OCI-LY3 (cell line): ENCODE measurements around the gene MPL.

ENCODE experiments used
- H2AFZ ChIP-seq: fragments of 200-600, 300-600 bp; shearing (Covaris generic); 2 replicates; pipeline ENCODE4 v1.6.0; 2014; ENCODE audit warnings: antibody characterized with exemption, low read depth, low read length
- H3K27ac ChIP-seq: fragments of 200-600, 300-600 bp; sonication (generic); 2 replicates; pipeline ENCODE4 v1.5.1; 2014; ENCODE audit warnings: mild to moderate bottlenecking, low read length, moderate library complexity, mixed read lengths
- H3K27me3 ChIP-seq: fragments of 200-600, 300-600 bp; sonication (generic); 2 replicates; pipeline ENCODE4 v1.6.1; 2014; ENCODE audit warnings: low read depth, low read length, mixed read lengths
- H3K36me3 ChIP-seq: fragments of 200-600, 300-600 bp; sonication (generic); replicated peaks from 2 replicates; pipeline ENCODE3; 2014; ENCODE audit warnings: low read depth, low read length, mixed read lengths
- H3K4me1 ChIP-seq: fragments of 300-600, 200-600 bp; sonication (generic); 2 replicates; pipeline ENCODE4 v1.6.1; 2014; ENCODE audit warnings: low read length, mixed read lengths
- H3K4me2 ChIP-seq: fragments of 200-600, 300-600 bp; sonication (generic); 2 replicates; pipeline ENCODE4 v1.6.1; 2014; ENCODE audit warnings: low read length, mixed read lengths
- H3K4me3 ChIP-seq: fragments of 300-600, 200-600 bp; sonication (generic); 2 replicates; pipeline ENCODE4 v1.5.1; 2014; ENCODE audit warnings: antibody characterized with exemption, mild to moderate bottlenecking, low read length, moderate library complexity
- H3K79me2 ChIP-seq: fragments of 300-600, 200-600 bp; shearing (Covaris generic); 2 replicates; pipeline ENCODE4 v1.6.1; 2014; ENCODE audit warnings: mild to moderate bottlenecking, low read length, mixed read lengths
- H3K9ac ChIP-seq: fragments of 300-600, 200-600 bp; shearing (Covaris generic); 2 replicates; pipeline ENCODE4 v1.6.0; 2014; ENCODE audit warnings: mild to moderate bottlenecking, low read length, moderate library complexity
- H3K9me3 ChIP-seq: fragments of 200-600, 300-600 bp; shearing (Covaris generic); 2 replicates; pipeline ENCODE4 v1.6.1; 2014; ENCODE audit warnings: low read length, mixed read lengths; ENCODE audit not compliant: insufficient read depth
- H4K20me1 ChIP-seq: fragments of 200-600, 300-600 bp; sonication (generic); 2 replicates; pipeline ENCODE4 v1.6.1; 2016; ENCODE audit warnings: low read length, mixed read lengths; ENCODE audit not compliant: insufficient read depth
- EZH2phosphoT487 ChIP-seq: fragments of 200-600 bp; shearing (Covaris generic); IDR thresholded peaks from 2 replicates; pipeline ENCODE4 v1.6.1; 2018; ENCODE audit warnings: antibody characterized with exemption, mixed run types, low read depth
- TF ChIP-seq, protein P1 (sequence below): fragments of 200-600, 300-600 bp; sonication (generic); IDR thresholded peaks from 2 replicates; pipeline ENCODE4 v1.5.1; 2014; ENCODE audit warnings: antibody characterized with exemption, low read length, low read depth

The MPL gene

DNA sequence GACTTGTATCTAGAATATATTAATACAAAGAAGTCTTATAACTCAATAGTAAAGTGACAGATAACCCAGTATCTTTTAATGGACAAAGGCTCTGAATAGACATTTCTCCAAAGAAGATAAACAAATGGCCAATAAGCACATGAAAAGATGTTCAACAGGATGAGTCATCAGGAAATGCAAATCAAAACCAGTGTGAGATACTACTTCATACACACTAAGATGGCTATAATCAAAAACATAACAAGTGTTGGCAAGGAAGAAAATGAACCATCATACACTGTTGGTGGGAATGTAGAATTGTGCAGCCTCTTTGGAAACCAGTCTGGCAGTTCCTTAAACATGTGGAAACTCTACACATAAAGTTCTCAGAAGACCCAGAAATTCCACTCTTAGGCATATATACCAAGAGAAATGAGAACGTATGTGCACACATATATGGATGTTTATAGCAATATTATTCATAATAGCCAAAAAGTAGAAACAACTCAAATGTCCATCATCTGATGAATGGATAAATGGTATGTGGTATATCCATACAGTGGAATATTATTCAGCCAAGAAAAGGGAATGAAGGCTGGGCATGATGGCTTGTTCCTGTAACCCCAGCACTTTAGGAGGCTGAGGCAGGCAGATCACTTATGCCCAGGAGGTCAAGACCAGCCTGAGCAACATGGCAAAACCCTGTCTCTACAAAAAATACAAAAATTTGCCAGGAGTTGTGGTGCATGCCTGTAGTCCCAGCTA, 9.9 kb upstream of the MPL start:
- Histone ChIP-seq H3K79me2 (no peaks in the 10 kb centered on the region), H3K4me3 (no peak overlapping the region), H3K9me3 (0 out of 2 replicates have a peak, but pooled peaks cover 3% of the 10 kb centered on the region), H3K36me3 (no peaks in the 10 kb centered on the region), H3K4me1 (no peaks in the 10 kb centered on the region), H4K20me1 (no peaks in the 10 kb centered on the region), H3K4me2 (no peak overlapping the region), H2AFZ (no peak overlapping the region), H3K9ac (no peak overlapping the region), H3K27ac (no peak overlapping the region), H3K27me3 (no peaks in the 10 kb centered on the region)
- TF ChIP-seq EZH2phosphoT487 = no peak
- TF ChIP-seq, protein P1, sequence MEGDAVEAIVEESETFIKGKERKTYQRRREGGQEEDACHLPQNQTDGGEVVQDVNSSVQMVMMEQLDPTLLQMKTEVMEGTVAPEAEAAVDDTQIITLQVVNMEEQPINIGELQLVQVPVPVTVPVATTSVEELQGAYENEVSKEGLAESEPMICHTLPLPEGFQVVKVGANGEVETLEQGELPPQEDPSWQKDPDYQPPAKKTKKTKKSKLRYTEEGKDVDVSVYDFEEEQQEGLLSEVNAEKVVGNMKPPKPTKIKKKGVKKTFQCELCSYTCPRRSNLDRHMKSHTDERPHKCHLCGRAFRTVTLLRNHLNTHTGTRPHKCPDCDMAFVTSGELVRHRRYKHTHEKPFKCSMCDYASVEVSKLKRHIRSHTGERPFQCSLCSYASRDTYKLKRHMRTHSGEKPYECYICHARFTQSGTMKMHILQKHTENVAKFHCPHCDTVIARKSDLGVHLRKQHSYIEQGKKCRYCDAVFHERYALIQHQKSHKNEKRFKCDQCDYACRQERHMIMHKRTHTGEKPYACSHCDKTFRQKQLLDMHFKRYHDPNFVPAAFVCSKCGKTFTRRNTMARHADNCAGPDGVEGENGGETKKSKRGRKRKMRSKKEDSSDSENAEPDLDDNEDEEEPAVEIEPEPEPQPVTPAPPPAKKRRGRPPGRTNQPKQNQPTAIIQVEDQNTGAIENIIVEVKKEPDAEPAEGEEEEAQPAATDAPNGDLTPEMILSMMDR = no peak

DNA sequence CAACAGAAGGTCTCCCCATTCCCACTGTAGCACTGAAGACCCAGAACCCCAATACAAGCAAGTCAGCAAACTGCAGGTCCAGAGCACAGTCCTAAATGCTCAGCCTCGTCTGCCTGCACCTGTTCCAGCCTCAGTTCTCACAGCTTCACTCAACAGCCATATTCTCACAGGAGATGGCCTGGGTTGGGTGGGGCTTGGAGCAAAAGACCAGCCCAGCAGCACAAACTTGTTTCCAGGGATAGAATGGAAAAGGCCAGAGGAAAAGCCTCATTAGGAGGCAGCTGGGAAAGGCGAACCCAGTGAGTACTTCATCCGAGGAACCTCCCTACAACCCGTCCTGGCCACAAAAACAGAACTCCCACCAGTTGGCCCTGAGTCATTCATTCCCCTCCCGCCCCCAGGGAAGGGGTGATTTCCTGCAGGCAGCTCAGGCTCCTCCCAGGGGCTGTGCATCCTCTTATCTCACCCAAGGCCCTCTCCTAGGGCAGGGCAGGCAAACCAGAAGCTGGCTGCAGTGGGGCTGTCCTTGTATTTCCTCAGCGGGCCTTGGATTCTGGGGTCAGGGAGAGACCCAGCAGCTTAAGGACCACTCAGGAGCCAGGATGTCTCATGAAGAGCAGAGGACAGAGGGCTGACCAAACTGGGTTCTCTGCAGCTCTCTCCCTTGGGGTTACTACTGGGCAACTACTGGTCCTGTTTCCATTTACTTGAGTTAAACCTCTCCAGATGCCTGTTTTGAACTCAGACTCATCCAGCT, 7.4 kb upstream of the MPL start:
- no peaks in the 10 kb centered on the region for H3K4me1 ChIP-seq
- H3K79me2 ChIP-seq = no peaks in the 10 kb centered on the region
- no peaks in the 10 kb centered on the region for H4K20me1 ChIP-seq
- 0 out of 2 replicates have a peak, but pooled peaks cover 3% of the 10 kb centered on the region for H3K9me3 ChIP-seq
- no peaks in the 10 kb centered on the region for H3K36me3 ChIP-seq
- TF ChIP-seq, protein P1 = no peak
- no peak for TF ChIP-seq EZH2phosphoT487
- H3K4me2 ChIP-seq = no peak overlapping the region
- no peaks in the 10 kb centered on the region for H3K27me3 ChIP-seq
- H2AFZ ChIP-seq = no peak overlapping the region
- no peak overlapping the region for H3K9ac ChIP-seq
- H3K4me3 ChIP-seq = no peak overlapping the region
- H3K27ac ChIP-seq = no peak overlapping the region

DNA sequence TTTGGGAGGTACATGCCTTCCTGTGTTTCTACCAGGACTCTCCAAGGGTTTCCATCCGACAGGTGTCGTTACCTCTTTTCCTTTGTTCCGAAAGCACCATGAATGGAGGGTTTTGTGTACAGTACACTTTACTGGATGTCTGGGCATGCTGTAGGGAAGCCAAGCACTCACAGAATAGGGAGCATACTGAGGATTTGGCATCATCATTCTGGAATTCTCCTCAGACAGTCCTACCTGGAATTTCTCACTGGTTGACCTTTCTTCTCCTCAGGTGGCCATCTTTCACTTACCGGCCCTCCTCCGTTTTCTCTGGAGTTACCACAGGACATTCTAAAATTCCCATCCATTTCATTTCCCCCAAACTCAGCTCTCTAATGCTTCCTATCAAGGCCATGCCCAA, 5.9 kb upstream of the MPL start:
- H3K36me3 ChIP-seq = no peaks in the 10 kb centered on the region
- H2AFZ ChIP-seq = no peak overlapping the region
- H4K20me1 ChIP-seq = no peaks in the 10 kb centered on the region
- H3K4me3 ChIP-seq = no peak overlapping the region
- H3K9ac ChIP-seq = no peak overlapping the region
- TF ChIP-seq, protein P1 = no peak
- TF ChIP-seq EZH2phosphoT487 = no peak
- no peaks in the 10 kb centered on the region for H3K27me3 ChIP-seq
- H3K79me2 ChIP-seq = no peaks in the 10 kb centered on the region
- no peak overlapping the region for H3K27ac ChIP-seq
- H3K4me2 ChIP-seq = no peak overlapping the region
- no peaks in the 10 kb centered on the region for H3K4me1 ChIP-seq
- no peaks in the 10 kb centered on the region for H3K9me3 ChIP-seq

DNA sequence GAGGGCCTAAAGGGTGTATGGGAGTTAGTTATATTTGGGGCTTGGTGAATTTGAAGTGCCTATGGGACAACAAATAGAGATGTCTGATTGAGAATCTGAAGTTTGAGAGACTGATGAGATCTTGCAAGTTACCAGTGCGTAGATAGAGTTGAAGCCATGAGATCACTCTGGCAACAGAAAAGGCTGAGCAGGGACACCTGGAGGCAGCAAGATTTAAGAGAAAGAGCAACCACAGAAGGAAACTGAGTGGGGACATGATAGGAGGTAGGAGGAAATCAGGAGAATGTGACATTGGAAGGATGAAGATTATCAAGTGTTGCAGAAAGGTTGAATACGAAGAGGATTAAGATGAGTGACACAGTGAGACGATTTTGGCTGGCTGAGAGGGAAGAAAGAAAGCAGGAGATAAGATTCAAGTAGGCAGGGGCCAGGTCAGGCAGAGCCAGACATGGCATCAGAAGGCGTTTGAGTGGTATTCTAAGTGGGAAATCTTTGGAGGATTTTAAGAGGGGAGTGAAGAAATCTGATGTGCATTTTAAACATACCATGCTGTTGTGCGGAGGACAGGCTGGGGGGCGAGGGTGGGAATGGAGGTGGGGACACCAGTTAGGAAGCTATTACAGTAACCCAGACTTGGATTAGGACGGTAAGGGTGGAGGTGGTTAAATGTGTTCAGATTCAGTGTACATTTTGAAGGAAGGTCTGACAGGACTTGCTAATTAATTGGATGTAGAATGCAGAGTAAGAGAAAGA, 3.0 kb upstream of the MPL start:
- no peak overlapping the region for H3K9ac ChIP-seq
- no peak overlapping the region for H3K27ac ChIP-seq
- H3K36me3 ChIP-seq = no peaks in the 10 kb centered on the region
- H3K4me2 ChIP-seq = no peak overlapping the region
- H3K27me3 ChIP-seq = no peaks in the 10 kb centered on the region
- no peaks in the 10 kb centered on the region for H3K9me3 ChIP-seq
- H3K79me2 ChIP-seq = no peaks in the 10 kb centered on the region
- H3K4me1 ChIP-seq = no peaks in the 10 kb centered on the region
- no peak for TF ChIP-seq EZH2phosphoT487
- no peaks in the 10 kb centered on the region for H4K20me1 ChIP-seq
- no peak overlapping the region for H2AFZ ChIP-seq
- no peak overlapping the region for H3K4me3 ChIP-seq
